Sciatic nerve (tissue), 2 donors: ENCODE results near the gene ZNF385B. TPM values are rescaled to one million over a fixed set of nuclear protein-coding genes. Genes with fewer than 3 reads are reported as not detected.

Experiments used
- ATAC-seq: fragments of 200-7000 bp; cut with Tn5 transposase; one replicate; pipeline ENCODE4 v1.9.1; 2020; ENCODE audit warnings: mild to moderate bottlenecking, moderate library complexity
- DNase-seq: peaks from one replicate; pipeline ENCODE4 v3.0.0-alpha.2; 2020; ENCODE audit warnings: low spot score
- intact Hi-C: fragments of 100-400 bp; cut with DNase I; formaldehyde crosslinking; loops from one replicate; pipeline ENCODE4 v1.14.2; 2022
- total RNA-seq: library from RNA; stranded (reverse); fragmentation: NEBNext Ultra II Directional; extraction: Animal tissue kit (Norgen Biotek cat#: 25700); gene quantifications from one replicate; pipeline ENCODE4 v1.2.1, GENCODE V29; 2021
- donor health status: DM: no; HTN: no; CAD: no.
- donor health status: DM: no; HTN: no; CAD: no.

ZNF385B gene
- total RNA-seq, 1 donor from 2014 or later: 5.3 TPM

GRCh38 chr2:179619947-179620467, 241.4 kb downstream of the ZNF385B start:
- DNase-seq (no peak), ATAC-seq (no peak)
- intact Hi-C loops: no loop called here

GRCh38 chr2:179614121-179614520, 247.3 kb downstream of the ZNF385B start:
- intact Hi-C loops: no loop called here
- ATAC-seq: no peak
- DNase-seq: no peak

GRCh38 chr2:179613701-179614100, 247.7 kb downstream of the ZNF385B start:
- ATAC-seq (no peak), DNase-seq (no peak)
- intact Hi-C loops: no loop called here

GRCh38 chr2:179613299-179613651, 248.1 kb downstream of the ZNF385B start:
- intact Hi-C loops: no loop called here
- ATAC-seq: no peak
- DNase-seq: no peak

GRCh38 chr2:179612591-179613298, 248.7 kb downstream of the ZNF385B start:
- intact Hi-C loops: no loop called here
- ATAC-seq (no peak), DNase-seq (no peak)

- ATAC-seq: no peak
These were observed 249.3 kb downstream of the ZNF385B start for GRCh38 chr2:179612108-179612507.

GRCh38 chr2:179606141-179606540, 255.3 kb downstream of the ZNF385B start:
- no peak for ATAC-seq
- intact Hi-C loops: no loop called here
- DNase-seq: no peak

More at GRCh38 chr2:179612108-179612507, 249.3 kb downstream of the ZNF385B start:
- no peak for DNase-seq
- intact Hi-C loops: no loop called here

GRCh38 chr2:179605341-179605740, 256.1 kb downstream of the ZNF385B start:
- no peak for ATAC-seq

GRCh38 chr2:179604598-179604997, 256.8 kb downstream of the ZNF385B start:
- intact Hi-C loops: no loop called here
- ATAC-seq: no peak
- no peak for DNase-seq

More at GRCh38 chr2:179605341-179605740, 256.1 kb downstream of the ZNF385B start:
- no peak for DNase-seq
- intact Hi-C loops: no loop called here

- DNase-seq (no peak), ATAC-seq (no peak)
- intact Hi-C loops: no loop called here
These were observed 259.0 kb downstream of the ZNF385B start for GRCh38 chr2:179602452-179602851.

GRCh38 chr2:179596018-179596417, 265.4 kb downstream of the ZNF385B start:
- ATAC-seq (no peak), DNase-seq (no peak)
- intact Hi-C loops: no loop called here

- ATAC-seq (no peak), DNase-seq (no peak)
- intact Hi-C loops: no loop called here
These were observed 266.1 kb downstream of the ZNF385B start for GRCh38 chr2:179595284-179595683.

- DNase-seq: no peak
- intact Hi-C loops: no loop called here
- ATAC-seq: no peak
These were observed 266.9 kb downstream of the ZNF385B start for GRCh38 chr2:179594268-179595112.

GRCh38 chr2:179593323-179593722, 268.1 kb downstream of the ZNF385B start:
- intact Hi-C loops: no loop called here
- no peak for ATAC-seq
- no peak for DNase-seq

GRCh38 chr2:179592167-179592936, 269.1 kb downstream of the ZNF385B start:
- intact Hi-C loops: no loop called here
- DNase-seq (no peak), ATAC-seq (no peak)

GRCh38 chr2:179591690-179592089, 269.7 kb downstream of the ZNF385B start:
- DNase-seq: no peak
- intact Hi-C loops: no loop called here
- no peak for ATAC-seq

- DNase-seq (no peak), ATAC-seq (no peak)
- intact Hi-C loops: no loop called here
These were observed 272.8 kb downstream of the ZNF385B start for GRCh38 chr2:179588486-179589145.

GRCh38 chr2:179584760-179585159, 276.7 kb downstream of the ZNF385B start:
- intact Hi-C loops: no loop called here
- DNase-seq (no peak), ATAC-seq (no peak)

- intact Hi-C loops: no loop called here
- no peak for ATAC-seq
- no peak for DNase-seq
These were observed 279.8 kb downstream of the ZNF385B start for GRCh38 chr2:179581605-179582004.
